WI38 (cell line): Measurements from ENCODE around the gene CEND1.

ENCODE experiments used
- H3K4me3 ChIP-seq: 2 replicates; pipeline ENCODE4 v1.5.1; 2011; ENCODE audit warnings: low read depth, mild to moderate bottlenecking, control low read depth, low read length
- TF ChIP-seq, protein P1 (sequence below): IDR thresholded peaks from 2 replicates; pipeline ENCODE4 v1.5.1; 2012; ENCODE audit warnings: low read depth, mild to moderate bottlenecking, control low read depth, low read length

Gene CEND1

DNA sequence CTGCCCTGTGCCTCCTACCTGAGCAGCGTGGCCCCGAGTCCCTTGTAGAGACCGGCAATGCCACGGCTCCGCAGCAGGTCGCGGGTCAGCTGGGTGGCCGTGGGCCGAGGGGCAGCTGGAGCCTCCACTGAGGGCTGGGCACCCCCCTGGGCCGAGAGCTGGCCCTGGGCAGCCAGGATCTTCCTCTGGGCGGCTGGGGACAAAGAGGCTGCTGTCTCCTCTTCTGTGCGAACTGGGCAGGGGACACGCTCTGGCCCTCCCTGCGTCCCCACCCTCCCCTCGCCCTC, 2.6 kb upstream of the CEND1 start:
- H3K4me3 ChIP-seq = no peak overlapping the region
- TF ChIP-seq, protein P1, sequence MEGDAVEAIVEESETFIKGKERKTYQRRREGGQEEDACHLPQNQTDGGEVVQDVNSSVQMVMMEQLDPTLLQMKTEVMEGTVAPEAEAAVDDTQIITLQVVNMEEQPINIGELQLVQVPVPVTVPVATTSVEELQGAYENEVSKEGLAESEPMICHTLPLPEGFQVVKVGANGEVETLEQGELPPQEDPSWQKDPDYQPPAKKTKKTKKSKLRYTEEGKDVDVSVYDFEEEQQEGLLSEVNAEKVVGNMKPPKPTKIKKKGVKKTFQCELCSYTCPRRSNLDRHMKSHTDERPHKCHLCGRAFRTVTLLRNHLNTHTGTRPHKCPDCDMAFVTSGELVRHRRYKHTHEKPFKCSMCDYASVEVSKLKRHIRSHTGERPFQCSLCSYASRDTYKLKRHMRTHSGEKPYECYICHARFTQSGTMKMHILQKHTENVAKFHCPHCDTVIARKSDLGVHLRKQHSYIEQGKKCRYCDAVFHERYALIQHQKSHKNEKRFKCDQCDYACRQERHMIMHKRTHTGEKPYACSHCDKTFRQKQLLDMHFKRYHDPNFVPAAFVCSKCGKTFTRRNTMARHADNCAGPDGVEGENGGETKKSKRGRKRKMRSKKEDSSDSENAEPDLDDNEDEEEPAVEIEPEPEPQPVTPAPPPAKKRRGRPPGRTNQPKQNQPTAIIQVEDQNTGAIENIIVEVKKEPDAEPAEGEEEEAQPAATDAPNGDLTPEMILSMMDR = no peak

DNA sequence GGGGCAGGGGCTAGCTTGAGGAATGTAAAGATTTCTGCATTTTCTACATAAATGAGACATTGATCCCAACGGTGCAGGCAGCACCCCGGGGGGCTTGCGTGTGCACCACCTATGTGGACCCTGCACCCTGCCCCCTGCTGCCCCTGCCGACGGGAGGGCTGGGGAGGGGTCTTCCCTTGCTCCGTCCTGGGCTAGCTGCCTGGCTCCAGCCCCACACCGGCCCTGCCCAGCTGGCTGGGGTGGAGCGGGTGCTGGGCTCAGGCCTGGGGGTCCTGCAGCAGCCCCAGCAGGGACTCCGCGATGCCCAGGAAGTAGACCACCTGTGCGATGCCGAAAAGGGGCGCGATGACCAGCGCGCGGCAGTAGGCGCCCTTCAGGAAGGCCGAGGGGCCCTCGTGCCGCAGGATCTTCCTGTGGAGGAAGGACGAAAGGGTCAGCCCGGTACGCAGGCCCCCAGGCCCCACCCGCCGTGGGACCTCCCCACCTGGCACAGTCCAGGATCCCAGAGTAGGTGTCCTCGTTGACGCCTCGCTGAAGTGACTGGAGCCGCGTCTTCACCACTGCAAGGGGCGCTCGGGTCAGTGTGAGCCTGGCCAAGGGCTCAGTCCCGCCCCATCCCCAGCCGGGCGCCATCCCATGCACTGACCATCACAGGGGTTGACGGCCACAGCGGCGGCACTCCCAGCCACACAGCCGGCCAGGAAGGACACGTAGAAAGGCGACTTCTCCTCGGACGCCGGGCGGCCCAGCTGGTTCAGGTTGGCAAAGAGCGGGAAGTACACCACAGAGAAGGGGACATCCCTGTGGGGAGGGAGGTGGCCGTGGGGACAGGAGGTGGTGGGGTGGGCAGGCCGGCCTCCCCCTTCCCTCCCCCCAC, 2.0 kb upstream of the CEND1 start:
- H3K4me3 ChIP-seq = no peak overlapping the region

DNA sequence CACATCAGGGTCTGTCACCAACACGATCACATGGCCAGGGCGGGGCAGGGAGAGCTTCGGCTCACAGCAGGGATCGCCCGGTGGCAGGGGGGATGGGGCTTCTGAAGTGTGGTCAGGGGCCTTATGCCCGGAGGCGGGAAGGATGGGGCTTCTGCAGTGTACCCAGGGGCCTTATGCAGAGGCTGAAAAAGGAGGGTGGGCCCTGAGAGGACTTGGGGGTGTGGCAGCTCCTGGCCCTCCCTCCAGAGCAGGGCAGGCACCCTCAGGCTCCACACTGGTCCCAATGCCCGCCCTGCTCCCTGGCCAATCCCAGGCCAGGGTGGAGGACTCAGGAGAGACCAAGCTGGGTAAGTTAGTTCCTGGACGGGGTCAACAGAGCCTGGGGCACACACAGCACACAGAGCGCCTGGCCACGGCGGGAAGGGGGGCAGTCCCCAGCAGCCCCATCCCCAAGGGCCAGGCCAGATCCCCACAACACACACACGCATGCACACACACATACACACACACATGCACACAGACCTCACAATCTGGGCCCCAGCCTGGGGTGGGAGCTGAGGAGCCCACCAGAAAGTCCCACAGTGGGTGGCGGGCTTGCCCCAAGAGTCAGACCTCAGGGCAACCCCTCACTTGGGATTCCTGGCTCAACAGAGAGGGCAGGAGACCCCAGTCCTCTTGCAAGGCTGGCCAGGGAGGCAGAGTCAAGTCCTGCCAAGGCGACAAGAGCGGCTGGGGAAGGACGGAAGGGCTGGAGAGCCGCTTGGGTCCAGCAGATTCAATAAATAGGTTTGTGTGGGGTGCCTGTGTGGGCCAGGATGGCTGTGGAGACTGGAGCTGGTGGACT, 1.1 kb upstream of the CEND1 start:
- no peak overlapping the region for H3K4me3 ChIP-seq
- TF ChIP-seq, protein P1 = no peak

More for the DNA sequence above, 2.0 kb upstream of the CEND1 start:
- TF ChIP-seq, protein P1 = no peak

DNA sequence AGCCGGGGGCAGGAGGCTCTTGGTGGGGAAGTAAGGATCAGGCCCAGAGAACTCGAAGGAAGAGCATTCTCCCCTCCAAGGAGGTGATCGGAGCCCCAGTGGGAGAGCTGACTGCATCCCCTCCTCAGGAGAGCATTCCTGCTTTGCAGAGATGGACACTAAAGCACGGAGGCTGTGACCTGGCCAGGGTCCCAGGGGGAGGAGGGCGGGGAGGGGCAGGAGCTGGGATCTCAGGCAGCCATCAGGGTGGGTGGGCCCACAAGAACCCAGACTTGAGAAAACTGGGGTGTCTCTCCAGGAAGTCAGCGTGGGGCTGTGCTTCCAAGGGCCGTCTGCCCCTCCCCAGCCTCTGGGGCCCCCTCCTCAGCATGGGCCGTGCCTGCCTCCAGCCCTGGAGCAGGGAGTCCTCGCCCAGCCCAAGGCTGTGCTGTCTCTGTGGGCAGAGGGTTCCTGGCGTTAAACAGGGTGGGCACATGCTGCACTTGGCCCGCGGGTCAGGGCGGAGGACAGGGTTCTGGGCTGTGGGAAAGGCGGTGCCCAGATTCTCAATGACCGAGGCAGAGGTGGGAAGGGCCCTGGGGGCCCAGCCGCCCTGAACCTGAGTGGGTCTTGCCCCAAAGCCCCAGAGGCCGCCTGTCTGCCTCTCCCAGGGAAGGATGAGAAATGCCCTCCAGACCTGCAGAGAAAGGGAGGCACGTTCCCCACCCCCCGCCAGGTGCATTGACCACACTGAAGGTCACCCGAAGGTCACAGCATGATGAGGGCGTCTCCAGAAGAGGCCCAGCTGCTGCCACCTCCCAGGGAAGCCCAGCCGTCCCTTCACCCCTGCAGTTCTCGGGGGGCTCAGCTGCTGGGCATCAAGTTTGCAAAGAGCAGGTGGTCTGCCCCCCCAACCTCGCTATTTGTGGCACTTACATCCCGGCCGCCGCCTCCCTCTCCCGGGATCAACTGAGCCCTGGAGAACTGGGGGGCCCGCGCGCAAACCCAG, 643 bp downstream of the CEND1 start:
- peak overlapping the region; percentile 46 for H3K4me3 ChIP-seq
- TF ChIP-seq, protein P1 = no peak

DNA sequence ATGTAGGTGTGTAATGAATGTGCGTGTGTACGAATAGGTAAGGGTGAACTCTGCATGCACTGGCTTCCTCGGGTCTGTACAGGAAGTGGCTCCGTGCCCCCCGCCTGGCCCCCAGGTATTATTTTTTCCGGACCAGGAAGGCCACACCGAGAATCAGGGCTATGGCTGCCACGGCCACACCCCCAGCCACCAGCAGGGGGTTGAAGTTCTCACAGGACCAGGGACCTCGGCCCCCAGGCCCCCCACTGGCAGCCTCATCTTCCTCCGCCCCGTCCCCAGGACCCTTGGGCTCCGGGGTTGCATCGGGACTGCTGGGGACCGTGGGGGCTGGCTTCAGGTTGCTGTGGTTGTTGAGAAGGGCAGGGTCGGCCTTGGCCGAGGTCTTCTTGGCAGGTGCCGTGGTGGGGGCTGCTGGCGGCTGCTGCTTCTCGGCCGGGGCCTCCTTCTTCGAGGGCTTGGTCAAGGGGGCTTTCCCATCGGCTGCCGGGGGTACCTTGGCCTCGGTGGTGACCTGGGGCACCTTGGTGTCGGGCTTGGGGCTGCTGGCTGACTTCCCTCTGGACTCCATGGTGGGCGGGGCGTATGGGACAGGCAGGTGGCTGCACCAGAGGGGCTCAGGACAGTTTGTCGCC, 1.8 kb downstream of the CEND1 start:
- TF ChIP-seq, protein P1 = no peak
- H3K4me3 ChIP-seq = no peak overlapping the region

DNA sequence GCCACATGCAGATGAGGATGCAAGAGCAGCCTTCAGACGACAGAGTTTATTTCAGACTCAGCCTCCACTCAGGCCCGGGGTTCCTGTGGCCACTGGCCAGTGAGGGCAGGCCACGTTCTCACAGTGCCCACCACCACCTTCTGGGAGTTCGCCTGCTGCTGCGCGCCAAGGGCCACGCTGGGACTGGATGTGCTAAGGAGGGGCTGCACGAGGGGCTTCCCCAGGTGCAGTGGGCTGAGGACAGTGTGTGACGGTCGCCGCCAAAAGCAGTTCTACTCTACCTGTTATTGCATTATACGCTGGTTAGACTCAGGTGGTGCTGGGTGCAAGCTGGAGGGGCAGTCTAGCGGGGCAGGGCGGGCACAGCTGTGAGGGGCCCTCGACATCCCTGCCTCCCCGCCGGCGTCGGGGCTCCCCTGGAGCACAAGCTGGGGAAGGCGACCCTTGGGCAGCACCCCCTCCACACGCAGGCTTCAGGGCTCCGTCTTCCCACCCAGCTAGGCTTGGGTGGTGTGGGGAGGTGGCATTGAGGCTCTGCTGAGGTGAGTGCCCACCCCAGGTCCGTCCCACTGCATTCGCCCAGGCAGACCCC, 2.7 kb downstream of the CEND1 start:
- no peak overlapping the region for H3K4me3 ChIP-seq
- TF ChIP-seq, protein P1 = no peak
